Mesendoderm (in vitro differentiated cells): ENCODE results near the gene MRPL20.
"Not testable (repeated sequence)": the region's sequence is repeated elsewhere in the genome, so short reads cannot be mapped to it uniquely, and the experiment has no call there.

Experiments used
- DNase-seq: peaks from one replicate; pipeline ENCODE4 v3.0.0; 2013
- H2AK5ac ChIP-seq: 2 replicates; pipeline ENCODE4 v1.6.1; 2013; ENCODE audit warnings: low read length, inconsistent platforms
- H2BK120ac ChIP-seq: 2 replicates; pipeline ENCODE4 v1.6.1; 2013; ENCODE audit warnings: low read depth, mild to moderate bottlenecking, low read length, moderate library complexity, mixed read lengths
- H2BK15ac ChIP-seq: replicated peaks from 2 replicates; pipeline ENCODE4 v1.6.1; 2013; ENCODE audit warnings: low read depth, mild to moderate bottlenecking, moderate library complexity
- H2BK5ac ChIP-seq: 2 replicates; pipeline ENCODE4 v1.6.1; 2013; ENCODE audit warnings: low read length, inconsistent platforms
- H3K18ac ChIP-seq: 2 replicates; pipeline ENCODE4 v1.6.1; 2013; ENCODE audit warnings: mild to moderate bottlenecking, low read length, mixed read lengths
- H3K23ac ChIP-seq: one replicate; pipeline ENCODE4 v1.6.1; 2013; ENCODE audit warnings: low read length
- H3K27ac ChIP-seq: 2 replicates; pipeline ENCODE4 v1.5.1; 2013; ENCODE audit warnings: low read depth, mild to moderate bottlenecking, inconsistent platforms, low read length, moderate library complexity
- H3K27me3 ChIP-seq: 2 replicates; pipeline ENCODE4 v1.6.1; 2013; ENCODE audit warnings: low read length, control low read depth, mild to moderate bottlenecking, inconsistent platforms; ENCODE audit not compliant: insufficient read depth, poor library complexity
- H3K36me3 ChIP-seq: 2 replicates; pipeline ENCODE4 v1.6.1; 2013; ENCODE audit warnings: low read length, inconsistent platforms; ENCODE audit not compliant: control insufficient read depth, insufficient read depth
- H3K4ac ChIP-seq: one replicate; pipeline ENCODE4 v1.6.1; 2013; ENCODE audit warnings: low read depth, mild to moderate bottlenecking, low read length, moderate library complexity
- H3K4me1 ChIP-seq: 2 replicates; pipeline ENCODE4 v1.6.1; 2013; ENCODE audit warnings: low read depth, low read length, inconsistent platforms; ENCODE audit not compliant: control insufficient read depth
- H3K4me2 ChIP-seq: 2 replicates; pipeline ENCODE4 v1.6.1; 2013; ENCODE audit warnings: low read length
- H3K4me3 ChIP-seq: 2 replicates; pipeline ENCODE4 v1.5.1; 2013; ENCODE audit warnings: mild to moderate bottlenecking, low read length
- H3K56ac ChIP-seq: one replicate; pipeline ENCODE4 v1.6.1; 2013; ENCODE audit warnings: low read length
- H3K79me1 ChIP-seq: 2 replicates; pipeline ENCODE4 v1.6.1; 2013; ENCODE audit warnings: low read length, inconsistent platforms
- H3K79me2 ChIP-seq: 2 replicates; pipeline ENCODE4 v1.6.1; 2013; ENCODE audit warnings: mild to moderate bottlenecking, low read length; ENCODE audit not compliant: control insufficient read depth, insufficient read depth
- H3K9ac ChIP-seq: 2 replicates; pipeline ENCODE4 v1.6.1; 2013; ENCODE audit warnings: low read length, inconsistent platforms
- H4K5ac ChIP-seq: one replicate; pipeline ENCODE4 v1.6.1; 2013; ENCODE audit warnings: low read length
- H4K8ac ChIP-seq: one replicate; pipeline ENCODE4 v1.6.1; 2013; ENCODE audit warnings: low read depth, mild to moderate bottlenecking, control low read depth, low read length, moderate library complexity
- WGBS: extraction: QIAGEN DNeasy Blood & Tissue Kit; methylation state at CpG from one replicate; pipeline ENCODE4 v1.1.7; 2013; ENCODE audit warnings: low lambda C conversion rate, missing lambda C conversion rate; ENCODE audit not compliant: insufficient coverage; ENCODE audit errors: extremely low coverage; 5-methylcytosine and 5-hydroxymethylcytosine counted together

MRPL20 gene

GRCh38 chr1:1417825-1418463 is 10.9 kb upstream of the MRPL20 start:
- not testable (repeated sequence) for H3K27me3 ChIP-seq, DNase-seq, H3K36me3 ChIP-seq, H4K8ac ChIP-seq, H3K4ac ChIP-seq, H3K23ac ChIP-seq, H3K27ac ChIP-seq, H3K4me3 ChIP-seq, H4K5ac ChIP-seq, H2BK15ac ChIP-seq, H3K4me2 ChIP-seq, H3K18ac ChIP-seq, H3K9ac ChIP-seq, H3K79me2 ChIP-seq, H3K79me1 ChIP-seq, H3K4me1 ChIP-seq, H2AK5ac ChIP-seq, H2BK5ac ChIP-seq, H2BK120ac ChIP-seq
- peak overlapping the region; percentile 56 for H3K56ac ChIP-seq
- no CpG with 5 or more reads among the region's 25 CpGs for WGBS

- not testable (repeated sequence) for H3K4me1 ChIP-seq, H3K79me1 ChIP-seq, H2BK5ac ChIP-seq
Observed at GRCh38 chr1:1417396-1417795, 10.3 kb upstream of the MRPL20 start.

GRCh38 chr1:1415751-1416150 is 8.7 kb upstream of the MRPL20 start:
- Histone ChIP-seq H3K79me2 (no peaks in the 10 kb centered on the region), H3K23ac (no peak overlapping the region), H3K27me3 (no peaks in the 10 kb centered on the region)

More at GRCh38 chr1:1417396-1417795, 10.3 kb upstream of the MRPL20 start:
- not testable (repeated sequence) for H2AK5ac ChIP-seq, H3K4ac ChIP-seq, H3K36me3 ChIP-seq, H3K4me3 ChIP-seq, H3K4me2 ChIP-seq, H2BK15ac ChIP-seq, DNase-seq, H2BK120ac ChIP-seq, H4K5ac ChIP-seq, H3K23ac ChIP-seq, H3K79me2 ChIP-seq, H3K9ac ChIP-seq, H3K27me3 ChIP-seq, H3K18ac ChIP-seq, H3K56ac ChIP-seq, H3K27ac ChIP-seq, H4K8ac ChIP-seq
- WGBS, result no CpG with 5 or more reads among the region's 5 CpGs

GRCh38 chr1:1412311-1412902 is 5.3 kb upstream of the MRPL20 start:
- not testable (repeated sequence) for H2BK120ac ChIP-seq, H2BK5ac ChIP-seq, H3K27me3 ChIP-seq, H3K4me3 ChIP-seq, H3K4ac ChIP-seq, H3K36me3 ChIP-seq, DNase-seq, H4K5ac ChIP-seq, H3K9ac ChIP-seq, H2BK15ac ChIP-seq, H2AK5ac ChIP-seq, H3K18ac ChIP-seq, H3K79me1 ChIP-seq, H3K4me1 ChIP-seq, H3K4me2 ChIP-seq, H4K8ac ChIP-seq, H3K23ac ChIP-seq, H3K27ac ChIP-seq, H3K56ac ChIP-seq
- peaks cover 16% of the 10 kb centered on the region for H3K79me2 ChIP-seq
- WGBS, result no CpG with 5 or more reads among the region's 11 CpGs

More at GRCh38 chr1:1415751-1416150, 8.7 kb upstream of the MRPL20 start:
- H2BK5ac ChIP-seq, result no peak overlapping the region
- H3K27ac ChIP-seq, result no peak overlapping the region
- no peak overlapping the region for H3K18ac ChIP-seq
- H2BK120ac ChIP-seq, result no peak overlapping the region
- no peak overlapping the region for H2BK15ac ChIP-seq
- H3K56ac ChIP-seq, result peak overlapping the region; percentile 22
- H3K4me2 ChIP-seq, result no peak overlapping the region
- H4K8ac ChIP-seq, result no peak overlapping the region
- H3K4me1 ChIP-seq, result no peaks in the 10 kb centered on the region
- no peaks in the 10 kb centered on the region for H3K79me1 ChIP-seq
- no CpG with 5 or more reads among the region's 13 CpGs for WGBS
- H3K9ac ChIP-seq, result no peak overlapping the region
- H4K5ac ChIP-seq, result no peak overlapping the region
- no peak for DNase-seq
- H3K36me3 ChIP-seq, result no peaks in the 10 kb centered on the region
- no peak overlapping the region for H3K4me3 ChIP-seq
- no peak overlapping the region for H2AK5ac ChIP-seq
- no peak overlapping the region for H3K4ac ChIP-seq

GRCh38 chr1:1411626-1412025 is 4.5 kb upstream of the MRPL20 start:
- Histone ChIP-seq H4K8ac (no peak overlapping the region), H3K4me3 (no peak overlapping the region), H3K18ac (no peak overlapping the region), H3K9ac (no peak overlapping the region), H2BK5ac (no peak overlapping the region), H3K56ac (no peak overlapping the region), H2BK15ac (no peak overlapping the region), H3K79me2 (peaks cover 20% of the 10 kb centered on the region), H2BK120ac (no peak overlapping the region), H3K4ac (no peak overlapping the region), H3K4me1 (peaks cover 5% of the 10 kb centered on the region), H2AK5ac (no peak overlapping the region), H3K36me3 (no peaks in the 10 kb centered on the region), H3K79me1 (peaks cover 4% of the 10 kb centered on the region), H3K23ac (no peak overlapping the region), H3K27me3 (no peaks in the 10 kb centered on the region), H3K27ac (no peak overlapping the region), H3K4me2 (no peak overlapping the region), H4K5ac (no peak overlapping the region)
- DNase-seq, result no peak
- WGBS, result no CpG with 5 or more reads among the region's 13 CpGs

GRCh38 chr1:1410238-1410637 is 3.1 kb upstream of the MRPL20 start:
- H2BK15ac ChIP-seq, H4K5ac ChIP-seq, H2BK5ac ChIP-seq, H2BK120ac ChIP-seq, H3K56ac ChIP-seq, DNase-seq, H4K8ac ChIP-seq, H3K4me1 ChIP-seq, H3K9ac ChIP-seq, H3K4me3 ChIP-seq, H3K18ac ChIP-seq, H3K4ac ChIP-seq, H3K36me3 ChIP-seq, H2AK5ac ChIP-seq, H3K27me3 ChIP-seq, H3K23ac ChIP-seq, H3K4me2 ChIP-seq: not testable (repeated sequence)
- Histone ChIP-seq H3K79me1 (peaks cover 13% of the 10 kb centered on the region), H3K79me2 (peaks cover 33% of the 10 kb centered on the region), H3K27ac (peak overlapping the region; percentile 20)
- WGBS, result no CpG with 5 or more reads among the region's 8 CpGs
